GM21529 (cell line): Measurements from ENCODE around the gene OR1A1.
"Not testable (repeated sequence)": the region's sequence is repeated elsewhere in the genome, so short reads cannot be mapped to it uniquely, and the experiment has no call there.

Experiments used
- ATAC-seq: cut with Tn5 transposase; IDR thresholded peaks from one replicate; pipeline ENCODE4 v1.9.1; 2021; ENCODE audit not compliant: unreplicated experiment

The OR1A1 gene, protein sequence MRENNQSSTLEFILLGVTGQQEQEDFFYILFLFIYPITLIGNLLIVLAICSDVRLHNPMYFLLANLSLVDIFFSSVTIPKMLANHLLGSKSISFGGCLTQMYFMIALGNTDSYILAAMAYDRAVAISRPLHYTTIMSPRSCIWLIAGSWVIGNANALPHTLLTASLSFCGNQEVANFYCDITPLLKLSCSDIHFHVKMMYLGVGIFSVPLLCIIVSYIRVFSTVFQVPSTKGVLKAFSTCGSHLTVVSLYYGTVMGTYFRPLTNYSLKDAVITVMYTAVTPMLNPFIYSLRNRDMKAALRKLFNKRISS

GRCh38 chr17:3207367-3207766 lies at the start of gene OR1A1:
Gene OR1A1, plus strand, starts transcription at chr17:3207667. Its CDS starts 7,954 bp downstream, at chr17:3215621.
- no peak for ATAC-seq

DNA sequence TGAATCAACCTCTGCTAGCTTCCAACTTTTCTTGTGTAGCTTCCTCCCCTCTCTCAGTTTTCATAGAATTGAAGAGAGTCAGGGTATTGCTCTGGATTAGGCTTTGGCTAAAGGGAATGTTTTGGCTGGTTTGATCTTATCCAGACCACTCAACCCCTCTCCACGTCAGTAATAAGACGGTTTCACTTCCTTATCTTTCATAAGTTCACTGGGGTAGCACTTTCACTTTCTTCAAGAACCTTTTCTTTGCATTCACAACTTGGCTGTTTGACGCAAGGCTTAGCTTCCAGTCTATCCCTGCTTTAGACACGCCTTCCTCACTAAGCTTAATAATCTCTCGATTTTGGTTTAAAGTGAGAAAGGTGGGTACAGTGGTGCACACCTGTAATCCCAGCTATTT lies 39.9 kb upstream of the OR1A1 start:
- ATAC-seq = no peak

- no peak for ATAC-seq
Observed at GRCh38 chr17:3189961-3190360, 17.5 kb upstream of the OR1A1 start.

DNA sequence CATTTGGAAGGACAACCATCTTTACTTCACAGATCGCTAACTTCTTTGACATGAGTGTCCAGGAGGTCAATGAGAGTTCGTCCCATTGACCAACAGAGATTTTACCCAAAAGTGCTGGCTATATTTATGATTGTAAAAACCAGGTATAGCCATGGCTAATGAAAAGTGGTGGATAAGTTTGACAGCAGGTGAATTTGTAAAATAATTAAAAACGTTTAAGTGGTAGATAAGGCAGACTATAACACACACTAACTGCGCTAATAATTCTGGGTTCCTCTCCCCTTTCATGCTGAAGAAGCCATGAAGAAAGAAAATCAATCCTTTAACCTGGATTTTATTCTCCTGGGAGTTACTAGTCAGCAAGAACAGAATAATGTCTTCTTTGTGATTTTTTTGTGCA lies 10.2 kb upstream of the OR1A1 start, which contains the start of gene OR1A2:
TSS of gene OR1A2 (plus strand) at position 301 of the 400 bp plus-strand sequence. CDS start at position 301, 0 bp downstream.
- ATAC-seq = no peak

- no peak for ATAC-seq
Observed at GRCh38 chr17:3208484-3208883, 1.0 kb downstream of the OR1A1 start.

GRCh38 chr17:3213001-3213400 lies 5.5 kb downstream of the OR1A1 start:
- ATAC-seq = no peak

GRCh38 chr17:3213587-3213986 lies 6.1 kb downstream of the OR1A1 start:
- ATAC-seq = no peak

- not testable (repeated sequence) for ATAC-seq
Observed at GRCh38 chr17:3219978-3220377, 12.5 kb downstream of the OR1A1 start.

DNA sequence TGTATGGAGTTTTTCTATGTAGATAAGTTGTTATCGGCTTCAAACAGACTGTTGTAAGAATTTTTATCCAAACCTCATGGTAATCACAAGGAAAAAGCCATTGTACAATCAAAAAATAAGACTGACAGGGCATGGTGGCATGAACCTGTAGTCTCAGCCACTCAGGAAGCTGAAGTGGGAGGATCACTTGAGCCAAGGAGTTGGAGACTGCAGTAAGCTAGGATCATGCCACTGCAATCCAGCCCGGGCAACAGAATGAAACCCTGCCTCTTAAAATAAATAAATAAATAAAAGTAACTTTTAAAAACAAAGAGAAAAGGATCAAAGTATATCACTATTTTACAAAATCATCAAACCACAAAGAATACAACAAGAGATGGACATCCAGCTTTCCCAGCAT lies 14.4 kb downstream of the OR1A1 start:
- ATAC-seq = no peak

DNA sequence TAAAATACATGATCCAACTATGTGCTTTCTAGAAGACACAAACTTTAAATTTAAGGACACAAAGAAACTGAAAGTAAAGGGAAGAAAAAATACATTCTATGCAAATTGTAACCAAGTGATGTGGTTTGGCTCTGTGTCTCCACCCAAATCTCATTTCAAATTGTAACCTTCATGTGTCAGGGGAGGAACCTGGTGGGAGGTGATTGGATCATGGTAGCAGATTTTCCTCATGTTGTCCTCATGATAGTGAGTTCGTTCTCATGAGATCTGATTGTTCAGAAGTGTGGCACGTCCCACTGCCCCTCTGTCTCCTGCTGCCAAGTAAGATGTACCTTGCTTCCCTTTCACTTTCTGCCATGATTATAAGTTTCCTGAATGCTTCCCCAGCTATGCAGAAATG lies 15.0 kb downstream of the OR1A1 start:
- no peak for ATAC-seq

- not testable (repeated sequence) for ATAC-seq
Observed at GRCh38 chr17:3224721-3225352, 17.4 kb downstream of the OR1A1 start.

DNA sequence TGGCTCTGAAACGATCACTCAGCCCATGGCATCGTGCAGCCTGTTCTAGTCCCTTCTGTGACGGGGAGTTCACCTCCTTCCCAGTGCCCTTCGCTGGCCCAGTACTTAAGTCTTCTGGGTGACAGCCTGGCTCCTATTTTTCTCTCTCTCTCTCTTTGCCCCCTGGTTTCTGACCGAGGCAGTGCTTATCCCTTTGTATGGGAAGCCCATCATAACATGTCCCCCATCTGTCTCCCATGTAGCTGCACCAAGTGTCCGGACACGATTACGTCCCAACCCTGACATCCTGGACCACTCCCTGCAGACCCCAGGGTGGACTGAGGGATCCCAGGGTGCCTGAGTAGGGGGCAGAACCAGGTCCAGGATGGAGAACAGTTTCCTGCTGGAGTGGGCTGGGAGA lies 24.8 kb downstream of the OR1A1 start:
- ATAC-seq = not testable (repeated sequence)

- ATAC-seq = not testable (repeated sequence)
Observed at GRCh38 chr17:3238685-3239084, 31.2 kb downstream of the OR1A1 start.

DNA sequence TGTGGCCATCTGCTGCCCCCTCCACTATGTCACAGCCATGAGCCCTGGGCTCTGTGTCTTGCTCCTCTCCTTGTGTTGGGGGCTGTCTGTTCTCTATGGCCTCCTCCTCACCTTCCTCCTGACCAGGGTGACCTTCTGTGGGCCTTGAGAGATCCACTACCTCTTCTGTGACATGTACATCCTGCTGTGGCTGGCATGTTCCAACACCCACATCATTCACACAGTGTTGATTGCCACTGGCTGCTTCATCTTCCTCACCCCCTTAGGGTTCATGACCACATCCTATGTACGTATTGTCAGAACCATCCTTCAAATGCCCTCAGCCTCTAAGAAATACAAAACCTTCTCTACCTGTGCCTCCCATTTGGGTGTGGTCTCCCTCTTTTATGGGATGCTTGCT lies 33.6 kb downstream of the OR1A1 start:
- not testable (repeated sequence) for ATAC-seq

DNA sequence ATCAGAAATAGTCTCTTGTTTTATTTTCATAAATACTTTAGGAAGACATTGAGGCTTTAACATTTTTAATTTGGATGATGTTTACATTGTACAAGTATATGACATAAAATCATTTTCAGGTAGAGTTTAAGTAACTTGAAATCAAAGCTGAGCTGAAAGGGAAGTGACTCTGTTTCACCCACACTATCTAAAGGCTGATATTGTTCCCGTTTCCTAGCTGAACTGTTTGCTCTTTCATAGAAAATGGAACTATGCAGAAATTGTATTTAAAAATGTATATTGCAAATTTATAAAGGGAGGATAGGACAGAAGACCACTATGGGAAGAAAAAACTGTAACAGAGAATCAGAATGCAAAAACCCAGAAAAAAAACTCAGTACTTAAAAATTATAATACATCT lies 37.4 kb downstream of the OR1A1 start:
- ATAC-seq = not testable (repeated sequence)

DNA sequence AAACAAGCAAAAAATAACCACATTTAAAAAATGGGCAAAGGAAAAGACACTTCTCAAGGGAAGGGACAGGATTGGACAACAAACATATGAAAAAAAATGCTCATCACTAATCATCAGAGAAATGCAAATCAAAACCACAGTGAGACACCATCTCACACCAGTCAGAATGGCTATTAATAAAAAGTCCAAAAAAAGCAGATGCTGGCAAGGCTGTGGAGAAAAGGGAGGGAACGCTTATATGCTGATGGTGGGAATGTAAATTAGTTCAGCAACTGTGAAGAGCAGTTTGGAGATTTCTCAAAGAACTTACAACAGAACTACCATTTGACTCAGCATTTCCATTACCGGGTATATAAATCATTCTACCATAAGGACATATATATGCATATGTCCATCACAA lies 41.5 kb downstream of the OR1A1 start:
- not testable (repeated sequence) for ATAC-seq

- no peak for ATAC-seq
Observed at GRCh38 chr17:3256575-3256974, 49.1 kb downstream of the OR1A1 start.

DNA sequence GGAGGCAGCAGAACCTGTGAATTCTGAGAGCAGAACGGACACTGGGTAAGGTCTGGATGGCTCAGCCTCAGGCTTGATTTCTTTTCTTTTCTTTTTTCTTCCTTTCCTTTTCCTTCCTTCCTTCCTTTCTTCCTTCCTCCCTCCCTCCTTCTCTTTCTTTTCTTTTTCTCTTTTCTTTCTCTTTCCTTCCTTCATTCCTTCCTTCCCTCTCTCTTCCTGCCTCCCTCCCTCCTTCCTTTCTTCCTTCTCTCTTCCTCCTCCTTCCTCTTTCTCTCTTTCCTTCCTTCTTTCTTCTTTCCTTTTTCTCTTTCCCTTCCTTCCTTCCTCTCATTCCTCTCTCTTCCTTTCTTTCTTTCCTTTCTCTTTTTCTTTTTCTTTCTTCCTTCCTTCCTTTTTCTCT lies 52.7 kb downstream of the OR1A1 start:
- no peak for ATAC-seq

GRCh38 chr17:3260600-3260999 lies 53.1 kb downstream of the OR1A1 start:
- no peak for ATAC-seq
